Lower leg skin (tissue), 3 donors: ENCODE data around the gene GGCT.

Experiments
- CTCF ChIP-seq, 3 donors: fragments of 450-650 bp; IDR thresholded peaks; one replicate each; pipeline ENCODE4 v1.5.1; 2016; ENCODE audit warnings: antibody characterized with exemption in 3 of 3, mild to moderate bottlenecking in 3 of 3, moderate library complexity in 2 of 3
- POLR2A ChIP-seq, 2 donors: fragments of 450-650 bp; IDR thresholded peaks; one replicate each; pipeline ENCODE4 v1.6.1; 2016 to 2017; ENCODE audit warnings: antibody characterized with exemption in 2 of 2, mild to moderate bottlenecking in 1 of 2, moderate library complexity in 1 of 2

- TF ChIP-seq CTCF (IDR thresholded peaks at IDR 0.05) (no peak), POLR2A (IDR thresholded peaks at IDR 0.05) (no peak)
Observed at GRCh38 chr7:30524545-30524944, 19.9 kb upstream of the GGCT start.
